ENCODE data around the gene FUCA1. TPM values are rescaled to one million over a fixed set of nuclear protein-coding genes. Genes with fewer than 3 reads are reported as not detected.

The FUCA1 gene
- total and polyA plus RNA-seq, 10 of the 15 experiments (the other 5 are each of a cell fraction or from before 2014, with no cell fraction given): 33.3 to 117 (median 52.6) TPM

DNA sequence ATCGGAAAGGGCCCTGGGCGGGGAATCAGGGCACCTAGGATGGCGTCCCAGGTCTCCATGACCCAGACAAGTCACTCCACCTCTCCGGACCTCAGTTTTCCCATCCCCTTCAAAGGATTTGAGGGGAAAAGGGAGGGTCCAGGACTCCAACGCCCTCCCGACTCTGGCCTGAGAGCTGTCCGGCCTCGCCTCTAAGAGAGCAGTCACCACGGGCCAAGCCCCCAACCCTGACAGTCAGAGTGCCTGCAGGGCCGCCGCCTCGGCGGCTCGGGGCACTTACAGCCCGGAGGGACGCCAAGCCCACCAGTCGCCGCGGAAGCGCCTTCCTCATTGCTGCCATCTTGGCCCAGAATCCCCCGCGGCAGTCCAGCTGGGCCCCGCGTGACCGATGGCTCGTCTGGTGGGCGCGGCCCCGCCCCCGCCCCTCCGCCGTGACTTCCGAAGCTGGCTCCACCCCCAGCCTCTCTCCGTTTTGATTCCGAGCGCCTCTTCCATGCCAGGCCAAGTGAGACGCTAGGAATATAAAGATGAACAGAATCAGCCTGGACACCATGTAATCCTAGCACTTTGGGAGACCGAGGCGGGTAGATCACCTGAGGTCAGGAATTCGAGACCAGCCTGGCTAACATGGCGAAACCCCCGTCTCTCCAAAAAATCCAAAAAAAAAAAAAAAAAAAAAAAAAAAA lies 42.9 kb downstream of the FUCA1 start, which contains the start of gene HMGCL (continued):
- TF ChIP-seq, protein P1, sequence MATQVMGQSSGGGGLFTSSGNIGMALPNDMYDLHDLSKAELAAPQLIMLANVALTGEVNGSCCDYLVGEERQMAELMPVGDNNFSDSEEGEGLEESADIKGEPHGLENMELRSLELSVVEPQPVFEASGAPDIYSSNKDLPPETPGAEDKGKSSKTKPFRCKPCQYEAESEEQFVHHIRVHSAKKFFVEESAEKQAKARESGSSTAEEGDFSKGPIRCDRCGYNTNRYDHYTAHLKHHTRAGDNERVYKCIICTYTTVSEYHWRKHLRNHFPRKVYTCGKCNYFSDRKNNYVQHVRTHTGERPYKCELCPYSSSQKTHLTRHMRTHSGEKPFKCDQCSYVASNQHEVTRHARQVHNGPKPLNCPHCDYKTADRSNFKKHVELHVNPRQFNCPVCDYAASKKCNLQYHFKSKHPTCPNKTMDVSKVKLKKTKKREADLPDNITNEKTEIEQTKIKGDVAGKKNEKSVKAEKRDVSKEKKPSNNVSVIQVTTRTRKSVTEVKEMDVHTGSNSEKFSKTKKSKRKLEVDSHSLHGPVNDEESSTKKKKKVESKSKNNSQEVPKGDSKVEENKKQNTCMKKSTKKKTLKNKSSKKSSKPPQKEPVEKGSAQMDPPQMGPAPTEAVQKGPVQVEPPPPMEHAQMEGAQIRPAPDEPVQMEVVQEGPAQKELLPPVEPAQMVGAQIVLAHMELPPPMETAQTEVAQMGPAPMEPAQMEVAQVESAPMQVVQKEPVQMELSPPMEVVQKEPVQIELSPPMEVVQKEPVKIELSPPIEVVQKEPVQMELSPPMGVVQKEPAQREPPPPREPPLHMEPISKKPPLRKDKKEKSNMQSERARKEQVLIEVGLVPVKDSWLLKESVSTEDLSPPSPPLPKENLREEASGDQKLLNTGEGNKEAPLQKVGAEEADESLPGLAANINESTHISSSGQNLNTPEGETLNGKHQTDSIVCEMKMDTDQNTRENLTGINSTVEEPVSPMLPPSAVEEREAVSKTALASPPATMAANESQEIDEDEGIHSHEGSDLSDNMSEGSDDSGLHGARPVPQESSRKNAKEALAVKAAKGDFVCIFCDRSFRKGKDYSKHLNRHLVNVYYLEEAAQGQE (IDR thresholded peaks at IDR 0.05; ENCODE audit: low read depth, low read length): 0 out of 2 replicates have a peak, but pooled peaks have one; percentile 37
- no peak for TF ChIP-seq RBBP5 (conservative IDR thresholded peaks at IDR 0.05)
- TF ChIP-seq ATF7 (IDR thresholded peaks at IDR 0.05; ENCODE audit: low read depth): no peak
- TF ChIP-seq FOXK2 (IDR thresholded peaks at IDR 0.05): no peak
- no peak for TF ChIP-seq EED (IDR thresholded peaks at IDR 0.05; ENCODE audit: low read depth)
- TF ChIP-seq MYB (IDR thresholded peaks at IDR 0.05; ENCODE audit: borderline replicate concordance, low read depth, low read length): no peak
- TF ChIP-seq CREM (IDR thresholded peaks at IDR 0.05; ENCODE audit: low read depth): peak; percentile 21; the same call in 1 of the 2 replicates
- TF ChIP-seq EGR1 (IDR thresholded peaks at IDR 0.05; ENCODE audit: borderline replicate concordance in 1 of 2, low read depth in 2 of 2, low read length in 2 of 2): peak in 1 of 2 experiments; percentile 96; a peak in 2 of 3 replicates
- no peak for TF ChIP-seq ZNF24 (IDR thresholded peaks at IDR 0.05)
- no peak for TF ChIP-seq HDGF (IDR thresholded peaks at IDR 0.05)
- no peak for TF ChIP-seq ETV6 (conservative IDR thresholded peaks at IDR 0.05 in 1 of 2, IDR thresholded peaks at IDR 0.05 in 1 of 2; ENCODE audit: borderline replicate concordance in 1 of 2, low read depth in 1 of 2)
- no peak; the same call in 1 of the 2 replicates for TF ChIP-seq CHD2 (IDR thresholded peaks at IDR 0.05; ENCODE audit: borderline replicate concordance, low read depth, low read length)
- peak; percentile 40; the same call in 1 of the 2 replicates for TF ChIP-seq SPI1 (IDR thresholded peaks at IDR 0.05; ENCODE audit: borderline replicate concordance, insufficient read depth, low read depth, low read length)
- no peak for TF ChIP-seq PAX8 (IDR thresholded peaks at IDR 0.05)
- peak; percentile 28; the same call in 1 of the 2 replicates for TF ChIP-seq DPF2 (IDR thresholded peaks at IDR 0.05)
- TF ChIP-seq JUND (IDR thresholded peaks at IDR 0.05; ENCODE audit: low read depth, low read length): no peak
- 0 out of 2 replicates have a peak, but pooled peaks have one; percentile 17 for TF ChIP-seq NR2F1 (conservative IDR thresholded peaks at IDR 0.05)
- TF ChIP-seq WRNIP1 (IDR thresholded peaks at IDR 0.05; ENCODE audit: borderline replicate concordance, low read depth, low read length): no peak
- TF ChIP-seq SMAD5 (IDR thresholded peaks at IDR 0.05; ENCODE audit: low read depth): peak; percentile 87
- TF ChIP-seq POLR2AphosphoS5 (IDR thresholded peaks at IDR 0.05; ENCODE audit: low read length): peak; percentile 97
- TF ChIP-seq, protein P2, sequence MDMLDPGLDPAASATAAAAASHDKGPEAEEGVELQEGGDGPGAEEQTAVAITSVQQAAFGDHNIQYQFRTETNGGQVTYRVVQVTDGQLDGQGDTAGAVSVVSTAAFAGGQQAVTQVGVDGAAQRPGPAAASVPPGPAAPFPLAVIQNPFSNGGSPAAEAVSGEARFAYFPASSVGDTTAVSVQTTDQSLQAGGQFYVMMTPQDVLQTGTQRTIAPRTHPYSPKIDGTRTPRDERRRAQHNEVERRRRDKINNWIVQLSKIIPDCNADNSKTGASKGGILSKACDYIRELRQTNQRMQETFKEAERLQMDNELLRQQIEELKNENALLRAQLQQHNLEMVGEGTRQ (IDR thresholded peaks at IDR 0.05; ENCODE audit: borderline replicate concordance, low read depth, low read length): peak; percentile 77
- peak; percentile 82; the same call in 1 of the 2 replicates for TF ChIP-seq SIN3A (IDR thresholded peaks at IDR 0.05; ENCODE audit: low read depth, low read length)
- TF ChIP-seq CEBPB (IDR thresholded peaks at IDR 0.05; ENCODE audit: borderline replicate concordance in 1 of 2, low read depth in 2 of 2, low read length in 2 of 2): no peak
- TF ChIP-seq GATAD2B (conservative IDR thresholded peaks at IDR 0.05; ENCODE audit: low read depth): peak; percentile 66; the same call in 1 of the 2 replicates
- TF ChIP-seq SMAD1 (IDR thresholded peaks at IDR 0.05; ENCODE audit: low read depth, partially characterized antibody): no peak
- TF ChIP-seq RFX5 (IDR thresholded peaks at IDR 0.05; ENCODE audit: low read depth, low read length): no peak
- no peak for TF ChIP-seq NRF1 (conservative IDR thresholded peaks at IDR 0.05; ENCODE audit: low read depth, low read length)
- TF ChIP-seq KLF5 (IDR thresholded peaks at IDR 0.05; ENCODE audit: partially characterized antibody): no peak
